ENCODE data around the gene BMS1.

DNA sequence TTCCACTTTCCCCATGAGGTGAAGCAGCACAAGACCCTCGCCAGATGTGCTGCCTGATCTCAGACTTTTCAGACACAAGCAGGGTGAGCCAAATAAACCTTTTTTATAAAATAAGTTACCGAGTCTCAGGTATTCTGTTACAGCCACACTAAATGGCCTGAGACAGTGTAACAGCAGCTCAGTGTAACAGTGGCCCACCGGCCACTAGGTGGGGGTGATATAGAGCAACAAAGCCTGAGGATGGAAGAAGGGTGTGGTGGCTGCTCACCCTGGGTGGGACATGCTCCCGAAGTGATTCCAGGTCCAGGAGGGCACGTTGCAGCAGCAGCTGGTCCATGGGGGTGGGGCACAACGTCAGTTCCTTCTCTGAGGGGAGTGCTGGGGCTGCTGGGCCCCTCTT is 44.6 kb downstream of the BMS1 start:
- TF ChIP-seq, protein P1, sequence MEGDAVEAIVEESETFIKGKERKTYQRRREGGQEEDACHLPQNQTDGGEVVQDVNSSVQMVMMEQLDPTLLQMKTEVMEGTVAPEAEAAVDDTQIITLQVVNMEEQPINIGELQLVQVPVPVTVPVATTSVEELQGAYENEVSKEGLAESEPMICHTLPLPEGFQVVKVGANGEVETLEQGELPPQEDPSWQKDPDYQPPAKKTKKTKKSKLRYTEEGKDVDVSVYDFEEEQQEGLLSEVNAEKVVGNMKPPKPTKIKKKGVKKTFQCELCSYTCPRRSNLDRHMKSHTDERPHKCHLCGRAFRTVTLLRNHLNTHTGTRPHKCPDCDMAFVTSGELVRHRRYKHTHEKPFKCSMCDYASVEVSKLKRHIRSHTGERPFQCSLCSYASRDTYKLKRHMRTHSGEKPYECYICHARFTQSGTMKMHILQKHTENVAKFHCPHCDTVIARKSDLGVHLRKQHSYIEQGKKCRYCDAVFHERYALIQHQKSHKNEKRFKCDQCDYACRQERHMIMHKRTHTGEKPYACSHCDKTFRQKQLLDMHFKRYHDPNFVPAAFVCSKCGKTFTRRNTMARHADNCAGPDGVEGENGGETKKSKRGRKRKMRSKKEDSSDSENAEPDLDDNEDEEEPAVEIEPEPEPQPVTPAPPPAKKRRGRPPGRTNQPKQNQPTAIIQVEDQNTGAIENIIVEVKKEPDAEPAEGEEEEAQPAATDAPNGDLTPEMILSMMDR (IDR thresholded peaks at IDR 0.05; ENCODE audit: insufficient read depth, low read length): no peak
- TF ChIP-seq POLR2AphosphoS5 (IDR thresholded peaks at IDR 0.05; ENCODE audit: low read depth): no peak
- TF ChIP-seq, protein P2, sequence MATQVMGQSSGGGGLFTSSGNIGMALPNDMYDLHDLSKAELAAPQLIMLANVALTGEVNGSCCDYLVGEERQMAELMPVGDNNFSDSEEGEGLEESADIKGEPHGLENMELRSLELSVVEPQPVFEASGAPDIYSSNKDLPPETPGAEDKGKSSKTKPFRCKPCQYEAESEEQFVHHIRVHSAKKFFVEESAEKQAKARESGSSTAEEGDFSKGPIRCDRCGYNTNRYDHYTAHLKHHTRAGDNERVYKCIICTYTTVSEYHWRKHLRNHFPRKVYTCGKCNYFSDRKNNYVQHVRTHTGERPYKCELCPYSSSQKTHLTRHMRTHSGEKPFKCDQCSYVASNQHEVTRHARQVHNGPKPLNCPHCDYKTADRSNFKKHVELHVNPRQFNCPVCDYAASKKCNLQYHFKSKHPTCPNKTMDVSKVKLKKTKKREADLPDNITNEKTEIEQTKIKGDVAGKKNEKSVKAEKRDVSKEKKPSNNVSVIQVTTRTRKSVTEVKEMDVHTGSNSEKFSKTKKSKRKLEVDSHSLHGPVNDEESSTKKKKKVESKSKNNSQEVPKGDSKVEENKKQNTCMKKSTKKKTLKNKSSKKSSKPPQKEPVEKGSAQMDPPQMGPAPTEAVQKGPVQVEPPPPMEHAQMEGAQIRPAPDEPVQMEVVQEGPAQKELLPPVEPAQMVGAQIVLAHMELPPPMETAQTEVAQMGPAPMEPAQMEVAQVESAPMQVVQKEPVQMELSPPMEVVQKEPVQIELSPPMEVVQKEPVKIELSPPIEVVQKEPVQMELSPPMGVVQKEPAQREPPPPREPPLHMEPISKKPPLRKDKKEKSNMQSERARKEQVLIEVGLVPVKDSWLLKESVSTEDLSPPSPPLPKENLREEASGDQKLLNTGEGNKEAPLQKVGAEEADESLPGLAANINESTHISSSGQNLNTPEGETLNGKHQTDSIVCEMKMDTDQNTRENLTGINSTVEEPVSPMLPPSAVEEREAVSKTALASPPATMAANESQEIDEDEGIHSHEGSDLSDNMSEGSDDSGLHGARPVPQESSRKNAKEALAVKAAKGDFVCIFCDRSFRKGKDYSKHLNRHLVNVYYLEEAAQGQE (IDR thresholded peaks at IDR 0.05; ENCODE audit: insufficient replicate concordance, low read depth): no peak
- TF ChIP-seq SPI1 (IDR thresholded peaks at IDR 0.05; ENCODE audit: borderline replicate concordance, low read depth): no peak
